GM18858 (cell line): ENCODE data around the gene ESCO1.

ENCODE experiments used
- ATAC-seq: cut with Tn5 transposase; IDR thresholded peaks from one replicate; pipeline ENCODE4 v1.9.1; 2021; ENCODE audit not compliant: unreplicated experiment

Gene ESCO1

GRCh38 chr18:21489919-21490495, 110.5 kb downstream of the ESCO1 start:
- ATAC-seq, result no peak

GRCh38 chr18:21489119-21489750, 111.3 kb downstream of the ESCO1 start:
- ATAC-seq, result no peak

- ATAC-seq, result no peak
Observed at GRCh38 chr18:21486905-21487437, 113.5 kb downstream of the ESCO1 start.

- ATAC-seq, result no peak
Observed at GRCh38 chr18:21484851-21485636, 115.5 kb downstream of the ESCO1 start.

- ATAC-seq, result no peak
Observed at GRCh38 chr18:21483051-21483450, 117.5 kb downstream of the ESCO1 start.

GRCh38 chr18:21481739-21482138, 118.8 kb downstream of the ESCO1 start:
- no peak for ATAC-seq

GRCh38 chr18:21479721-21480120, 120.8 kb downstream of the ESCO1 start:
- ATAC-seq, result no peak
